Stimulated activated CD8-positive, alpha-beta memory T cell treated with anti-CD3 and anti-CD28 coated beads, Interleukin-12 subunit alpha, Interleukin-12 subunit beta, amount 100 ng/mL, for 4 hours (primary cell): ENCODE results near the gene C2orf76.

Source experiments
- DNase-seq: peaks from one replicate; pipeline ENCODE4 v3.0.0-alpha.2; 2020; ENCODE audit warnings: low read depth

Gene C2orf76

DNA sequence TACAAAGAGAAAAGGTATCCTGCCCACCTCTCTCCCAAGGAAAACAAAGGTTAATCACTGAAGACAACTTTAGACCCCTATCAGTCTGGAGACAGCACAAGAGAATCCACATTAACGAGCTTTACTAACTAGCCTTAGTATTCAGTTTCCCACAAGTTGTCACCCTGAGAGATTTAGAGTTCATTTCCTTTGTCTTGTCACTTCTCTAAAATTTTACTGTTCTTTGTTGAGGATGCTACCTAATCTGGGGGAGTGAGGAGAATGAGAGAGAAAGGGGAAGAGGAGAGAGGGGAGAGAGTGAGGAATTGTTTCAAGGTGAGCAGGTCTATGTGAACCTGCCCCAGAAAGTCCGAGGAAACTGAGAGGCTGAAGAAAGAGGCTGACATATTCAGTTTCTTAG is 28.4 kb downstream of the C2orf76 start:
- DNase-seq = no peak

DNA sequence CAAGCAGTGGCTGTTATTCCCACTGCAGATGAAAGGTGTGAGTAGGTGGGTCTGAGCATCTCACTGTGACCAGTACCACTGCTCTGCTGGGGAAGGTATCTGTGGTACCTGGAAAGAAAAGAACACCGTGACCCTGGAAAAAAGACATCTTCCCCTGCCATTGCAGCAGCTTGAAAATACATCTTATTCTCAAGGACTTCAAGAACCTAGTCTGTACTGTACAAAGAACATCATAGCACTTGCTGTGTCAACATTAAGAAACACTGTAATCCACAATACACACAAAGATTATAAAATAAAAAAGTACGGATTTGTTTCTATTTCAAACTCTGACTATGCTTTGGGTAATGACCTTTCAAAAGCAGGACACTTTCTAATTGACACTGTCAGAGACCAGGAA is 28.9 kb downstream of the C2orf76 start:
- no peak for DNase-seq

DNA sequence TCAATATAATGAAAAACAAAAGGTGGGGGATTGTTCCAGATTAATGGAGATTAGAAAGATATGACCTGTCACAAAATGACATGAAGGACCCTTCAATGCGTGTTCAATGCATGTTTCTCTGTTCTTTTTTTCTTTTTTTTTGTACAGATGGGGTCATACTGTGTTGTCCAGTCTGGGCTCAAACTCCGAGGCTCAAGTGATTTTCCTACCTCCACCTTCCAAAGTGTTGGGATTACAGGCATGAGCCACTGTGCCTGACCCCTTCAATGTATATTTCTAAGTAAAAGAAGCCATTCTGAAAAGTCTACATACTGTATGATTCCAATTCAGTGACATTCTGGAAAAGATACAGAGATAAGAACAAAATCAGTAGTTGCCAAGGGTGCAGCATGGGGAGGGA is 32.8 kb downstream of the C2orf76 start:
- no peak for DNase-seq

DNA sequence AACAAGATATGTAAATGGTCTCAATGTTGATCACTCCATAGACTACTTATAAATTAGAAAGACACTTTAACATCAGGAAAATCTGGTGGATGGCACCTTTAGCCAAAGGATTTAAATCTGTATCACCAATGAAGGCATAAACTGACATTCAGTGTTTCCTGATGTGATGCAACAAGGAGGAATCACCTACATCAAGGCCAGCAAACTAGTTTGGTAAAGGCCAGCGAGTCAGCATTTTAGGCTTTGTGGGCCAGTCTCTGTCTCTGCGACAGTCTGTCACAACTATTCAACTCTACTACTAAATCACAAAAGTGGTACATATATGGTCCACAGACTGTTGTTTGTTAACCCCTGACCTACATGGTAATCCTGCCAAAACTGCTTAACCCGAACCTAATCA is 33.3 kb downstream of the C2orf76 start:
- DNase-seq = no peak

DNA sequence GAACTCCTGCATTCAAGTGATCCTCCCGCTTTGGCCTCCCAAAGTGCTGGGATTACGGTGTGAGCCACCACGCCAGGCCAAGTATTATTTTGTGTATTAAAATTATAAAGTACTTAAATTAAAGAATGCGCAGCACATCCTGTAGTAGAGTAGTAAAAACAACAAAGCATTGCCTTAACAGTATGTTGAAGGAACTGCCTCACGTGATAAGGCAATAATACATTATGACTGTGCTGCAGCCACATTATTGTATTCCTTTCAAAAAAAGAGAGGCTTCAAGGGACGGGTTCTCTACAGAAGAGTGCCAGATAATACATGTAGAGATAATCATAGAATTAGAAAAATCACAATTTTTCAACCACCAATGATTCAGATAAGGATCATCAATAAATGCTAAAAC is 33.7 kb downstream of the C2orf76 start:
- no peak for DNase-seq

DNA sequence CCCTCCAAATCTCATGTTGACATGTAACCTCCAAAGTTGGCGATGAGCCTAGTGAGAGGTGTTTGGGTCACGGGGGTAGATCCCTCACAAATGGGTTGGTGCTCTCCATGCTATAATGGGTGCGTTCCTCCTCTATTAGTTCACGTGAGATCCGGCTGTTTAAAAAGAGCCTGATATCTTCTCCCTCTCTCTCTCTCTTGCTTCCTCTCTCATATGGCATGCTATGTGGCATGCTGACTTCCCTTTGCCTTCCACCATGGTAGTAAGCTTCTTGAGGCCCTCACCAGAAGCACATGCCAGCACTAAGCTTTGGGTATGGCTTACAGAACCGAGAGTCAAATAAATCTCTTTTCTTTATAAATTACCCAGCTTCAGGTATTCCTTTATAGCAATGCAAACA is 39.2 kb downstream of the C2orf76 start:
- DNase-seq = no peak

DNA sequence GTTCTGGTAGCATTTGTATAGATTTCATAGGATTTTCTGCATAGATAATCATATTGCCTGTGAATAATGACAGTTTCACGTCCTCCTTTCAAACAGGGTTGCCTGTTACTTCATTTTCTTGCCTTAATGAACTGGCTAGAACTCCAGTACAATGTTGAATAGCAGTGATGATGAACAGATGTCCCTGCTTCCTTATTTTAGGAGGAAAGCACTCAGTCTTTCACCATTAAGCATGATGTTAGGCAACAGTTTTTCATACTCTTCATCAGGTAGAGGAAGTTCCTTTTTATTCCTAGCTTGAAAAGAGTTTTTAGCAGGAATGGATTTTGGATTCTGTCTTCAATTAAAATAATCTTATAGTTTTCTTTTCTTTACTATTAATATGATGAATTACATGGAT is 39.7 kb downstream of the C2orf76 start:
- no peak for DNase-seq

DNA sequence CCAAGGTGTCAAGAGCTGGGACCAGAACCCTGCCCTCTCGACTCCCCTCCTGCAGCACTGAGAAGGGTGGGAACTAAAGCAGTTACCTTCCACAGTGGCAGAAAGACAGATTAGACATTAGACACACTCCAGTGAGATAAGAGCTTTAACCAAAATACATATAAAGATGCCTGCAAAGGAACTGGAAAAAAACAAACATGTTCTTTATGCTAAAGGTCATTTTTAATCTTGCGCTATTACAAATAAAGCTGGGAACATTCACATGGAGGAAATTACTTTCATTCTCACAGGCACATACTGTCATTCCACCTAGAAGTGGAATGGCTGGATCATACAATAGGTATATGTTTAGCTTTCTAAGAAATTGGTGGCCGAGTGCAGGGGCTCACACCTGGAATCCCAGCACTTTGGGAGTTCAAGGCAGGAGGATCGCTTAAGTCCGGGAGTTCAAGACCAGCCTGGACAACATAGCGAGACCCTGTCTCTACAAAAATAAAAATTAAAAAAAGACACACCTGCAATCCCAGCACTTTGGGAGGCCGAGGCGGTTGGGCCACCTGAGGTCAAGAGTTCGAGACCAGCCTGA is 41.9 kb downstream of the C2orf76 start:
- DNase-seq = no peak

DNA sequence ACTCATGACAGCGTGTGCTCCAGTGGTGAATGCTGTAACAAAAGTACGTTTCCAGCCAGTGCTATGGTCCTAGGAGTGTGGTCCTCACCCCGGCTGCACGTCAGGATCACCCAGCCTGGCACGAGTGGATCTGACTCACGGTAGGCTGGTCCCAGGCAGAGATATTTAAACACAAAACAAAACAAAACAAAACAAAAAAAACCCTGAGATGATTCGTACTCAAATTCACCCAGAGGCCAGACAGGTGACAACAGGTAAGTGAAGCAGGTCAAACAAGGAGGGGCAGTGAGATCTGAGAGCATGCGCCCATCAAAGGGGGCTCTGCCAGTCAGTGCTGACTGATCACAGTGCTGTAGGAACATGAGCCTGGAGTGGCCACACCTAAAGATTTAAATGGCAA is 43.2 kb downstream of the C2orf76 start:
- no peak for DNase-seq

DNA sequence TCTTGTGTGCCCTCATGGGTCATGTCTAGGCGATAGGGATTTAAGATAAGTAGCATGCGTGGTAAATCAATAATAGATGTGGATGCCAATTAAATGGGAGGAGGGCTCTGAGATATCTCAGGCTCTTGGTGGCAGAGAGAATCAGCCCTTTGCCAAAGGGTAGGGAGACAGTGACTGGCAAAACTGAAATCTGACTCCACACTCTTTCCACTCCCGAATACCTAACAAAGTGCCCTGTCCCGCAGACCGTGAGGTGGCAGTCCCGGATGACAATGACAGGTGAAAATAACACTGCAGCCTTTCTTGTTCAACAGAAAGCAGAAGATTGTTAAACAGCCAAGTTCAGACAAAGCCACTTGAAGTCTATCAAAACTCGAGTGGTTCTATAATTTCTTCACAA is 47.0 kb downstream of the C2orf76 start:
- DNase-seq = no peak

DNA sequence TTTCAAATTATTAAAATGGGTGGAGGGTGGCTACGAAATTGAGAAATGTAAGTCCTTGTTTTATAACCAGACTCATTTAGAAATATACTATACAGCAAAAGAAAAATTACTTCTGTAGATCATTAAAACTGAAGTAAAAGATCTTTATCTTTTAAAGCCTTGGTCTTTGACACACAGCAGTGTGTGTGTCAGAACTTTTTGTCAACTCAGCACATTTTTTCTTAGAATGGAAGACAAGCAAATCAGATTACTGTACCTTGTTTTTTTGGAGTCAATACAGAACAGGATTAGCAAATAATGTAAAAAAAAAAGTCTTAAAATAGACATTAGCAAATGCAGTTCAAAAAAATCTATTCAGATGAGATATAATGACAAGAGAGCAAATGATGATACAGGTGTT is 49.1 kb downstream of the C2orf76 start:
- DNase-seq = no peak

DNA sequence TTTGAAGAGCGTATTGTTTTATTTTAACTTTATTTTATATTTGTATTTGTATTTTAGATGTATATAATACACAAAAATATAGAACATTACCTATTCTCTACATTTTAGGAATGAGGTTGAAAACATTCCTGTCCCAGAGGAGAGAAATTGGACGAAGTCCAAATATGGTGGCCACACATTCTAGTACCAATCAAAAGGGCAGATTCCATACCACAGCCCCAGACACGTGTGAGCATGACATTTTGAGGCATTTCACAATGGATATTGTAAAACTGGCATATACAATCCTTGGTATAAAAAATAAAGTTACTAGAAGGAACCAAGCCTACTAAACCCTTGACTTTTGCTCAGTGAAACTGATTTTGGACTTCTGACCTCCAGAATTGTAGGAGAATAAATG is 50.6 kb downstream of the C2orf76 start:
- no peak for DNase-seq

DNA sequence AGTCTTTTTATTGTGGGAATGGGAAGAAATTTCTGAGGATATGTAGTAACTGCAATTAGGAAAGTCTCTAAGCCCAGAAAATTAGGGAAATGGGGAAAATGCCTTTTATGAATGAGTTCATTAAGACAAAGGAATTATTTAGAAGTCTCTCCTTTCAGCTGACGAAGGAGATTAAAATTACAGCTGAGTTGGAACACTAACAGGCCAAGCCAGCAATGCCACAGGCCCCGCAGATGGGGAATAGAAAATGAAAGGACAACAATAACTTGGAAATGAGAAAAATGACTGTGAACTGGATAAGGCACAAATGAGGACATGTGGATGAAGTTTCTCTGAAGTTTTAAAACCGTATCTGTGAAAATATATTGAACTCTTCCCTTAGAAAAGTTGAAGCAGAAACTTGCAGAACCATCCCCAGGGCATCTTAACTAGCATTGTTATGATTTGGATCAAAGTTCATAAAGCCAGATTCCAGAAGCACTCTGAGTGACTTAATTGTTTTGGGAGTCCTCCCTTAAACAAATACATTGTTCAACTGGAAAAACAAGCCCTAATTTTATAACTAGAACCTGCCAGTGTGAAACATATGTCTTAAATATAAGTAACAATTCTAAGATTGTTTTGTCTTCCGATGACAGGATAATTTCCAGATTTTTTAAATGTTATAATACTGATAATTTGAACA is 51.3 kb downstream of the C2orf76 start:
- DNase-seq = no peak

DNA sequence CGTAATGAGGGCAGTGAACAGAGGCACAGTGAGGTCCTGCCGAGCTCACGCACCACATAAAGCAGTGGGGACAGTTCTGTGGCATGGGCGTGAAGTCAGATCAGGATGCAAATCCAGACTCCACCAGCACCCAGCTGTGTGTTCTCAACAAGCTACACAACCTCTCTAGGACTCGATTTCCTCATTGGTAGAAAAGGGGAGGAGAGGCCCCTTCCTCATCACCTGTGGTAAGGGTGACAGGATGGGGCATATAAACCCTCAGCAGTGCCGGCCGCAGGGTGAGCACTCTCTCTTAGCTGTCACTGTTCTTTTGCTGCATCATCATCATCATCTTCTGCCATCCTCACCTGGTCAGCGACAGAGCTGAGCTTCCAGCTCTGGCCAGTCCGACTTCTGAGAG is 54.8 kb downstream of the C2orf76 start:
- no peak for DNase-seq

DNA sequence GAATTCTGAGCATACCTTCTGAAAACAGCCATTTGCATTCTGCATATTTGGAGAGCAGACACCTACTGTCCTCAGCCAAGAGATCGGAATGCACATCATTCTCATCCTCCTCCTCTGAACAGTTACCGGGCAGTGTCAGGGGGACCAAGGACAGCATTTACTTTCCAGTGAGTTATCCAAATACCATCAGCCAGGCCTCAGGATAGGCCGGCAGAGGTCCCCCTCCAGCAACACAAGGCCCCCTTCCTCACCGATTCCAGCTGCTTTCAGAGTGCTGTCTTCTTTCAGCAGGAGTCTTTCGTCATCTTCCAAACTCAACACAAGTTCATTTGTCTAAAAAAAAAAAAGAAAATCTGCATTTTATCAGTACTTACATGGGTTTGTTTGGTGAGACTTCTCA is 55.3 kb downstream of the C2orf76 start:
- no peak for DNase-seq

DNA sequence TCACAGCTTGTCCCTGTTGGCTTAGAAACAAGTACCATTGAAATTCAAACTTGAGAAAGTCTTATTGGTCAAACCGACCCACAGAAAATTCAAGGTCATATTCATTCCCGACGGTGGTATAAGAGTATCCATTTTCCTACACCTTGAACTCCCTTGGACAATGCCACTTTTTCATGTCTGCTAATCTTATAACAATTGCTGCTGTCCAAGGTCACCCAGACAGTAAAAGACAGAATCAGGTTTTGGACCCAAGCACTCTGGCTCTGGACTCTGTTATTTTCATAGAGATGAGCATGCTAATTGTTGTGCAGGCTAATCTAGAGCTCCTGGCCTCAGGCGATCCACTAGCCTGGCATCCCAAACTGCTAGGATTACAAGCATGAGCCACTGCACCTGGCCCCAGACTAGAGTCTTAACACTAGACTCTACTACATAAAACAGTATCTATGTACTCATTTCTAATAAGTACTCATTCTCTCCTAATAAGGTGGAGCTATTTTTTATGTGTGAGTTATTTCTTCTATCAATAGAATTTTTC is 57.8 kb downstream of the C2orf76 start:
- DNase-seq = no peak

DNA sequence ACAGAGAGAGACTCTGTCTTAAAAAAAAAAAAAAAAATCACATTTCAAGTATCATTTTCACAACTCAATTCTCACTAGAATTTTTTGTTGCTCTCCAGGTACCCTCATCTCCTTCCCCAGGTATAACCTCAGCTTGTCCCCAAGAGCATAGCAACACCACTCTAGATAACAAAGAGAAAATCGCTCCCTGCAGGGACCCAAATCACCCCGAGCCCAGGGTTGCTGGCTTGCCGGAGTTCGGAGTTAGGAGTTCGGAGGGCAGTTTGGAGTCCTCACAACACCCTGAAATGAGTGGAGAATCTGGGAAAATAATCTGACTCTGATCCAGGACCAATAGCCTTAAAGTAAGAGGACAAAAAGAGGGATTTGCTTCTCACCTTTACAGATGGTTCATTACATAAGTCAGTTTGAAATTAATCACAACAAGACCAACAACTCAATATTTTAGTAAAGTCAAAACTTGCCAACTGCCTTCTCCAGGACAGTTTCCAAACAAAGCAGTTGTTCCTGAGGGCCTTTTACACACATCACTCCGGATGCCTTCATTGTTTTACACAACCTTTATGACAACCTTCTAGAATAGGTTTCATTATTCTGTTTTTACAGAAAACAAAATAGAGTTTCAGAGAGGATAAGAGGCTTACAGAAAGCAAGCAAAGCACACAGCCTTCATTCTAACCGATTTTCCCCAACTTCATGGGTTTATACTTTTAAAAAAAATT is 59.1 kb downstream of the C2orf76 start:
- no peak for DNase-seq

DNA sequence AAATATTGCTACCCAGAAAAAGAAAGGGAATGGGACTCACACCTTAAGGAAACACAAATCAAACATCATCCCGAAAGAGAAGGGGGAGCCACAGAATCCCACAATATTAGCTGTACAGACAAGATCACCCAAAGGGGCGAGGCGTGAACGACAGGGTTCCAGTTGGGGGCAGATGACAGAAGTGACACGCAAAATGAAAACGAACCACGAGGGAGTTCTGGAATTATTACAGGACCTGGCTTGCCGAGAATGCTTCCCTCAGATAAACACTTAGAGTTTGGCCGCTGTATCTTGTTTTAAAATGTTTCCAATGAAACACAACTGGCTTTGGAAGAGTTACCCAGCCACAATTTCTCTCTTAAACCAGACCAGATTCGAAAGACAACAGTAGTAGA is 60.4 kb downstream of the C2orf76 start:
- no peak for DNase-seq

DNA sequence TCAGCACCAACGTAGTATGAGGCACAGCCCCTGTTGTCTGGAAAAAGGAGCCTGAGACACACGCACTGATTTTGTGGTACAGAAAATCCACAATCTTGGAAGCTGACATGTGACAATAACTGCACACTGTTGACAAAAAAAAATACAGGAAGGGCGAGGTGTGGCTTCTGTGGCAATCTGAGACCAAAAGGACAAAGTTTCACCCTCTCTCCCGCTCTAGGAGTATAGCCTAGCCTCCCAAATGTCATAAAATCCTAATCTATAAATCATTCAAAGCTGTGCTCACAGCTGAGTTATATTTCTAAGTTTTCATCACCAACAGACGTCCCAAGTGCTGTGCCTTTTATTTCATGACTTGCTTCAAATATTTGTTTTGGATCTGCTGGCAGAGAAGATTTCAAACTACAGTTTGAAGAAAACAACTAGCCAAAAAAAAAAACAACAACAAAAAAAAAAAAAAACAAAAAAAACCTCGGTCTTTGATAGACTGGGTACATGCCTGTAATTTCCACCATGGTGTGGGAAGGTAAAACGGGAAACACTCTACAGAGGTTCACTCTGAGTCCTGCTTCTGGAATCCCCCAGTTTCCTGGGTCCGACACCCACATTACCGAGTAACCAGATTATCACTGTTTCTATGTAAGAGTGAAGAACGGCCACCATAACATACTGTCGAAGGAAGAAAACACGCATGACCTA is 61.0 kb downstream of the C2orf76 start:
- no peak for DNase-seq

DNA sequence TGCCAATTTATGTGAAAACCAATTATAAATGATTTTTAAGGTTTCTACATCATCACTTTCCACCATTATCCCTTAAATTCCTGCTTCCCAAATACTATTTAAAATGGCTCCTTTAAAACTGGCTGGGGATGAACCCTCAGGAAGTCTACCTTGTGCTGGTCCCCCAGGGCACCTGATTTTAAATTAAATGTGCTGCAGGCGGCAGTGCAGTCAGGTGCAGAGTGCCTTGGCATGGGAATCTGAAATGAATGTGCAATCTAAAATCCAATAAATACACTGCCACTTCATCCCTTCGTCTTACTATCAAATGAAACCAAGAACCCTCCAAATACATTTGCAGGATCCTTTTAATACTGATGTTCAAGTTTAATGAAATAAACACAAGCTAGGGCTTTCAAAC is 61.8 kb downstream of the C2orf76 start:
- no peak for DNase-seq

DNA sequence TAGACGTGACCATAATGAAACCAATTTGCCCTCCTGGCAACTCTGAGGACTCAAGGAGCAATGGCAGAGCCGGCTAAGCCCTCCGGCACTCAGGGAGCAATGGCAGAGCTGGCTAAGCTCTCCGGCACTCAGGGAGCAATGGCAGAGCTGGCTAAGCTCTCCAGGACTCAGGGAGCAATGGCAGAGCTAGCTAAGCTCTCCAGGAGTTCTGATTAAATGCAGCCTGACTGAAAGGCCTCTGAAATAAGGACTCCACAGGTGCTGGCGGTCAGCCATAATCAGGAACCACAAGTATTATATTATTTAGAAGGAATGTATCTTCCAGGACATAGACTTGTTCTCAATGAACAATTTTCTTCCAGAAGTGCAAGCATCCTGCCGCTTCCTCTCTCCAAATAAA is 65.2 kb downstream of the C2orf76 start:
- no peak for DNase-seq

DNA sequence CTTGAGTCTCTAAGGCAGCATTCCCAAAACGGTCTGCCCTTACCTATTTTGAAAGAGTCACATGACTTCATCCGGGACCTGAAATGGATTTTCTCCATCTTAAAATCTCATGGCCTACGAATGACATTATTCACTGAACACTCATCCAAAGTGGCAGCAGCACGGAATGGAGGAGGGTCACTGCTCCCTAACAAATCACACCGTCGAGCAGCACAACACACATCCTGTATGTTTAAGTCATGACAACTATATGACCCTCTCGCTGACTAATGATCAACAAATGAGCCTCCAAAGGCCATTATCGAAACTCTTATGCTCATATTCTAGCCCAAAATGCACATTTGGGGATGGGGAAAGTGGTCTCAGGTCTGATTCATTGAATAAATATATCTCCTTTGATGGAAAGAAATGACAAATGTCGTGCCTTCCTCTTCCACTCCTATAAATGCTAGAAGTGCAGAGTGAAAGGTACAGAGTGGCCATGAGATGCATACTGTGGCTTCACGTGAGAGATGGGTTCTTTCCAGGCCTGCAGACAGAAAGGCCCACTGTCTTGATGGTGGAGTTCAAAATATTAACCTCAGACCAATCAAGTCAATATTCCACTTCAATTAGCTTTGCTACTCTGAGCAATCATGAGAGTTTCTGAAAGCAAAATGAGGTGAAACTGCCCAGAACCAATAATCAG is 70.8 kb downstream of the C2orf76 start:
- no peak for DNase-seq
